ENCODE results near the gene KDELR3. TPM values are rescaled to one million over a fixed set of nuclear protein-coding genes. Genes with fewer than 3 reads are reported as not detected.

KDELR3 gene
- total RNA-seq, 1 donor from 2014 or later, result 72.6 TPM

DNA sequence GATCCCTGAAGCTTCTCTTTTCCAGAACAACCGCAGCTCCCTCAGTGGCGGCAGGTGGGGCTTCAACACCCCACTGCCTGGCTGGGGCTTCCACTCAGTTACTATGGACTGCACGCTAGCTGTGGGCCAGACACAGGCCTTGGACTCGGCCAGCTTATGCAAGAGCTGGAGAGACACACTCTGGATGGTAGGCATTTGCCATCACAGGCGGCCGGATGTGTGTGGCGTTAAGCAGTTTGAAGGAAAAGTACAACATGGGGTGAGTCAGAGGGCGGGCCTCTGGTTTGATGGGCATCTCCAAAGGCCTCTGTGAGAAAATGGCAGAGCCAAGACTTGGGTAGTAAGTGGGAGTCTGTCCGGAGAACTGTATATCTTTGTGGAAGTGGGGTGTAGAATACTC lies 30.5 kb upstream of the KDELR3 start:
- Histone ChIP-seq H3K27ac (ENCODE audit: low read depth, low read length) (no peak overlapping the region), H3K4me1 (ENCODE audit: insufficient read depth, low read length) (peaks cover under 1% of the 10 kb centered on the region), H3K79me2 (ENCODE audit: insufficient read depth, low read length) (no peaks in the 10 kb centered on the region), H4K20me1 (ENCODE audit: insufficient read depth, low read length) (no peaks in the 10 kb centered on the region), H3K4me3 (ENCODE audit: insufficient read depth, low read depth, low read length) (no peak overlapping the region), H3K9ac (ENCODE audit: low read length) (no peak overlapping the region), H3K27me3 (ENCODE audit: insufficient read depth, low read length) (peaks cover 3% of the 10 kb centered on the region), H2AFZ (ENCODE audit: low read depth, low read length) (no peak overlapping the region), H3K36me3 (ENCODE audit: insufficient read depth, low read length) (no peaks in the 10 kb centered on the region), H3K4me2 (ENCODE audit: low read length) (no peak overlapping the region), H3K9me3 (ENCODE audit: insufficient read depth, low read depth, low read length) (no peaks in the 10 kb centered on the region)
- Mint-ChIP-seq H3K36me3 (ENCODE audit: low read depth, unreplicated experiment) (peaks cover under 1% of the 10 kb centered on the region), H3K27me3 (ENCODE audit: low read depth, unreplicated experiment) (peaks cover 34% of the 10 kb centered on the region), H3K4me3 (ENCODE audit: unreplicated experiment) (no peak overlapping the region), H3K9me3 (ENCODE audit: unreplicated experiment) (peaks cover 1% of the 10 kb centered on the region), H3K27ac (ENCODE audit: unreplicated experiment) (no peak overlapping the region), H3K4me1 (ENCODE audit: low read depth, unreplicated experiment) (peaks cover 1% of the 10 kb centered on the region)
- FAIRE-seq, result no peak
- no peak for TF ChIP-seq EZH2 (IDR thresholded peaks at IDR 0.05; ENCODE audit: insufficient read depth, low read length)
- TF ChIP-seq, protein P1, sequence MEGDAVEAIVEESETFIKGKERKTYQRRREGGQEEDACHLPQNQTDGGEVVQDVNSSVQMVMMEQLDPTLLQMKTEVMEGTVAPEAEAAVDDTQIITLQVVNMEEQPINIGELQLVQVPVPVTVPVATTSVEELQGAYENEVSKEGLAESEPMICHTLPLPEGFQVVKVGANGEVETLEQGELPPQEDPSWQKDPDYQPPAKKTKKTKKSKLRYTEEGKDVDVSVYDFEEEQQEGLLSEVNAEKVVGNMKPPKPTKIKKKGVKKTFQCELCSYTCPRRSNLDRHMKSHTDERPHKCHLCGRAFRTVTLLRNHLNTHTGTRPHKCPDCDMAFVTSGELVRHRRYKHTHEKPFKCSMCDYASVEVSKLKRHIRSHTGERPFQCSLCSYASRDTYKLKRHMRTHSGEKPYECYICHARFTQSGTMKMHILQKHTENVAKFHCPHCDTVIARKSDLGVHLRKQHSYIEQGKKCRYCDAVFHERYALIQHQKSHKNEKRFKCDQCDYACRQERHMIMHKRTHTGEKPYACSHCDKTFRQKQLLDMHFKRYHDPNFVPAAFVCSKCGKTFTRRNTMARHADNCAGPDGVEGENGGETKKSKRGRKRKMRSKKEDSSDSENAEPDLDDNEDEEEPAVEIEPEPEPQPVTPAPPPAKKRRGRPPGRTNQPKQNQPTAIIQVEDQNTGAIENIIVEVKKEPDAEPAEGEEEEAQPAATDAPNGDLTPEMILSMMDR (IDR thresholded peaks at IDR 0.05; ENCODE audit: insufficient read depth, low read depth, low read length), result no peak
- DNase-seq (ENCODE audit: low read depth), result no peak

DNA sequence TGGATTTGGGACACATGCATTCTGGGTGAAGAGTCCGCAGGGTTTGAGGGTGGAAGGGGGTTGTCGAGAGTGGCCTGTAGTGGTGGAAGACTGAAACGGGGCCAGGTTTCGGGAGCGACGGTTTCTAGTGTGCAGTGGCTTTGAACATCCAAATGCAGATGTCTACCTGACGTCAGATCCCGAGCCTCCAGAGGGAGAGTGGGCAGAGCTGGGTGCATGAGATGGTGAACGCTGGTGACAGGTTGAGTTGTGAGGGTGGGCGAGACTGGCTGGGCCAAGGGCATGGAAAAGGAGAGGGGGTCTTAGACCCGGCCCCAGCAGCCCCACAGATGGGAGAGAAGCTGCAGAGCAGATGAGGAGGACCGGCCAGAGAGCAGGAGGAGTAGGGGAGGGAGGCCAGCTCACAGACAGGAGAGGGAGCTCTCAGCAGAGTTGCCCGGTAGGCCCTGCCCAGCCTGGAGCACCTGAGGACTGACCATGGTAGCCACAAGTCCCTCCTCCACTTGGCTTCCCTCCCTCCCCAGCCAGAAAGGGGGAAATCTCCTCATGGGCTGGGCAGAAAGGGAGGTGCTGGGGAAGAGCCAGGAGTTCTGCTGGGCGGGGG lies 27.0 kb upstream of the KDELR3 start:
- peaks cover 43% of the 10 kb centered on the region for H3K27me3 Mint-ChIP-seq (ENCODE audit: low read depth, unreplicated experiment)
- no peaks in the 10 kb centered on the region for H3K4me1 ChIP-seq (ENCODE audit: insufficient read depth, low read length)
- no peaks in the 10 kb centered on the region for H3K36me3 ChIP-seq (ENCODE audit: insufficient read depth, low read length)
- H3K27me3 ChIP-seq (ENCODE audit: insufficient read depth, low read length), result peaks cover 5% of the 10 kb centered on the region
- H3K9me3 ChIP-seq (ENCODE audit: insufficient read depth, low read depth, low read length), result no peaks in the 10 kb centered on the region
- H3K9me3 Mint-ChIP-seq (ENCODE audit: unreplicated experiment), result peaks cover 1% of the 10 kb centered on the region
- no peak overlapping the region for H3K4me2 ChIP-seq (ENCODE audit: low read length)
- no peak overlapping the region for H2AFZ ChIP-seq (ENCODE audit: low read depth, low read length)
- FAIRE-seq (no peak), DNase-seq (ENCODE audit: low read depth) (no peak)
- H3K4me3 Mint-ChIP-seq (ENCODE audit: unreplicated experiment), result no peak overlapping the region
- no peaks in the 10 kb centered on the region for H3K79me2 ChIP-seq (ENCODE audit: insufficient read depth, low read length)
- H3K9ac ChIP-seq (ENCODE audit: low read length), result no peak overlapping the region
- peaks cover 1% of the 10 kb centered on the region for H3K36me3 Mint-ChIP-seq (ENCODE audit: low read depth, unreplicated experiment)
- no peaks in the 10 kb centered on the region for H4K20me1 ChIP-seq (ENCODE audit: insufficient read depth, low read length)
- no peak overlapping the region for H3K4me3 ChIP-seq (ENCODE audit: insufficient read depth, low read depth, low read length)
- H3K4me1 Mint-ChIP-seq (ENCODE audit: low read depth, unreplicated experiment), result no peaks in the 10 kb centered on the region
- H3K27ac ChIP-seq (ENCODE audit: low read depth, low read length), result no peak overlapping the region
- TF ChIP-seq, protein P1 (IDR thresholded peaks at IDR 0.05; ENCODE audit: insufficient read depth, low read depth, low read length), result no peak
- TF ChIP-seq EZH2 (IDR thresholded peaks at IDR 0.05; ENCODE audit: insufficient read depth, low read length), result no peak
- no peak overlapping the region for H3K27ac Mint-ChIP-seq (ENCODE audit: unreplicated experiment)

DNA sequence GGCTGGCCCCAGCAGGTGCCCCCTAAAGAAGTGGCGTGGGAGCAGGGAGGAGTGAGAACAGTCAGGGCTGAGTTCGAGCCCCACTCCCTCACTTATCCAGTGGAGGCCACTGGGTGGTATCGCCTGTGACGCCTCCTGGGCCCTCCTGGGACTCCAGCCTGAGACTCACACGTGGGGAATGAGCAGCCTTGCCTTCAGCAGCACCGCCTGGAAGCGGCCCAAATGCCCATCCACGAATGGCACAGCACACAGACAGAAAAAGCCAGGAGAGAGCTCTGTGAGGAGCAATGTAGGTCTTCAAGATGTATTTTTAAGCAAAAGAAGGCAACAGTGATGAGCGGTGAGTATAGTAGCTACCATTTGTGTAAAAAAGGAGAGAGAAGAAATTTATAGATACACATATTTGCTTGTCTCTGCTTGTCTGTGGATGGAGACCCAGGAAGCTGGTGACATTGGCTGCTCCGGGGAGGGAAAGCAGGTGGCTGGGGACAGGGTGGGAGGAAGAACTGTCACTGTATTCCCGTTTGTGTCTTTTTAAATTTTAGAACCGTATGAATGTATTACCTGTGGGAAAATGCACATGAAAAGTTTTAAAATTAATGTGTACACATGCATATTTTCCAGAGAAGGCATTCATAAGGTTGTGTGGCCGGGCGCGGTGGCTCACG lies 26.1 kb upstream of the KDELR3 start:
- Mint-ChIP-seq H3K9me3 (ENCODE audit: unreplicated experiment) (peaks cover 1% of the 10 kb centered on the region), H3K27ac (ENCODE audit: unreplicated experiment) (no peak overlapping the region), H3K27me3 (ENCODE audit: low read depth, unreplicated experiment) (peaks cover 44% of the 10 kb centered on the region), H3K4me3 (ENCODE audit: unreplicated experiment) (no peak overlapping the region), H3K36me3 (ENCODE audit: low read depth, unreplicated experiment) (peaks cover 1% of the 10 kb centered on the region), H3K4me1 (ENCODE audit: low read depth, unreplicated experiment) (no peaks in the 10 kb centered on the region)
- Histone ChIP-seq H3K4me2 (ENCODE audit: low read length) (no peak overlapping the region), H3K9ac (ENCODE audit: low read length) (no peak overlapping the region), H3K4me3 (ENCODE audit: insufficient read depth, low read depth, low read length) (no peak overlapping the region), H3K27ac (ENCODE audit: low read depth, low read length) (no peak overlapping the region), H3K79me2 (ENCODE audit: insufficient read depth, low read length) (no peaks in the 10 kb centered on the region), H3K9me3 (ENCODE audit: insufficient read depth, low read depth, low read length) (no peaks in the 10 kb centered on the region), H2AFZ (ENCODE audit: low read depth, low read length) (no peak overlapping the region), H4K20me1 (ENCODE audit: insufficient read depth, low read length) (no peaks in the 10 kb centered on the region), H3K36me3 (ENCODE audit: insufficient read depth, low read length) (no peaks in the 10 kb centered on the region), H3K4me1 (ENCODE audit: insufficient read depth, low read length) (no peaks in the 10 kb centered on the region), H3K27me3 (ENCODE audit: insufficient read depth, low read length) (peaks cover 7% of the 10 kb centered on the region)
- DNase-seq (ENCODE audit: low read depth) (no peak), FAIRE-seq (no peak)
- TF ChIP-seq, protein P1 (IDR thresholded peaks at IDR 0.05; ENCODE audit: insufficient read depth, low read depth, low read length), result no peak
- no peak for TF ChIP-seq EZH2 (IDR thresholded peaks at IDR 0.05; ENCODE audit: insufficient read depth, low read length)

Measured in astrocyte (in vitro differentiated cells and primary cell).